GM10266 (cell line): ENCODE data around the gene KRTAP20-4.

Experiments used
- DNase-seq: peaks from one replicate; pipeline ENCODE4 v3.0.0; 2012; ENCODE audit errors: extremely low spot score
- TF ChIP-seq, protein P1 (sequence below): IDR thresholded peaks from 2 replicates; pipeline ENCODE4 v1.5.1; 2012; ENCODE audit warnings: mild to moderate bottlenecking, low read depth; ENCODE audit not compliant: control insufficient read depth, insufficient read depth; ENCODE audit errors: missing control alignments

The KRTAP20-4 gene

GRCh38 chr21:30620522-30620921 lies at the start of gene KRTAP20-4:
Gene KRTAP20-4, plus strand, starts transcription at chr21:30620627.
- DNase-seq = no peak
- TF ChIP-seq, protein P1, sequence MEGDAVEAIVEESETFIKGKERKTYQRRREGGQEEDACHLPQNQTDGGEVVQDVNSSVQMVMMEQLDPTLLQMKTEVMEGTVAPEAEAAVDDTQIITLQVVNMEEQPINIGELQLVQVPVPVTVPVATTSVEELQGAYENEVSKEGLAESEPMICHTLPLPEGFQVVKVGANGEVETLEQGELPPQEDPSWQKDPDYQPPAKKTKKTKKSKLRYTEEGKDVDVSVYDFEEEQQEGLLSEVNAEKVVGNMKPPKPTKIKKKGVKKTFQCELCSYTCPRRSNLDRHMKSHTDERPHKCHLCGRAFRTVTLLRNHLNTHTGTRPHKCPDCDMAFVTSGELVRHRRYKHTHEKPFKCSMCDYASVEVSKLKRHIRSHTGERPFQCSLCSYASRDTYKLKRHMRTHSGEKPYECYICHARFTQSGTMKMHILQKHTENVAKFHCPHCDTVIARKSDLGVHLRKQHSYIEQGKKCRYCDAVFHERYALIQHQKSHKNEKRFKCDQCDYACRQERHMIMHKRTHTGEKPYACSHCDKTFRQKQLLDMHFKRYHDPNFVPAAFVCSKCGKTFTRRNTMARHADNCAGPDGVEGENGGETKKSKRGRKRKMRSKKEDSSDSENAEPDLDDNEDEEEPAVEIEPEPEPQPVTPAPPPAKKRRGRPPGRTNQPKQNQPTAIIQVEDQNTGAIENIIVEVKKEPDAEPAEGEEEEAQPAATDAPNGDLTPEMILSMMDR = no peak

- TF ChIP-seq, protein P1 = no peak
- DNase-seq = no peak
Measured at GRCh38 chr21:30577766-30578165, 42.7 kb upstream of the KRTAP20-4 start.

GRCh38 chr21:30579346-30579745 lies 41.1 kb upstream of the KRTAP20-4 start:
- TF ChIP-seq, protein P1 = no peak
- no peak for DNase-seq

DNA sequence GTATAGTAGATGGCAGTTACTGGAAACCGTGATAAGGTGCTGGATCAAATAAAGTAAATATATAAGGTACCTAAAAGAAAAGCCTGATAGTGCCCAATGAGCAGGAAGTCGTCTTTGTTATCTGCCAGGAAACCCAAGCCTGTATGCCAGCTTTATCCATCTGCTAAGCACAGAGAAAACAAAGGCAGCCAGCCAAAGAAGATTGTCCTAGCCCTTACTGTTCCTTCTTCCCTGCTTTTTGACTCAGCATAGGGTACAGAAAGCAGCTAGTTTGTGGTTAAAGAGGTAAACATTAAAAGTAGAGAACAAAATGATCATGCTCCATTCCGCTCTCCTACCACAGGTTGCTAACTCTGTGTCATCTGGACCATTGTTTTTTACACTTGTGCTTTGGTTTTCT lies 40.3 kb upstream of the KRTAP20-4 start:
- DNase-seq = no peak
- TF ChIP-seq, protein P1 = no peak

DNA sequence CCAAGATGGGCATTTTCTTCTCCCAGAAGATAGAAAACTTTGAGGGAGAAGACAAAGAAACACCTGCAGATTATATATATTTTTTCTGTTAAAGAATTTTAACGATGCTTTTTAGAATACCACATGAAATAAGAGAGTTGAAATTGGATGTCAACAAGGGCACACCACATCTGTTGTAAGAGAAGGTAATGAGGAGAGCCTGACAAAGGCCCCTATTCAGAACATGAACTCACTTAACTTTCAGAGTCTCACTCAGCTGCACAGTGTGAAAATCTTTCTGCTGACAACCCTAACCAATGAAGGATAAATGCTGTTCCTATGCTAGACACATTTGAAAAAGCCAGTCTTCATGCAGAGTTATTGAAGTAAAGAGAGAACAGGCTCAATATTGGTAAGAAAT lies 37.6 kb upstream of the KRTAP20-4 start:
- TF ChIP-seq, protein P1 = no peak
- DNase-seq = no peak

DNA sequence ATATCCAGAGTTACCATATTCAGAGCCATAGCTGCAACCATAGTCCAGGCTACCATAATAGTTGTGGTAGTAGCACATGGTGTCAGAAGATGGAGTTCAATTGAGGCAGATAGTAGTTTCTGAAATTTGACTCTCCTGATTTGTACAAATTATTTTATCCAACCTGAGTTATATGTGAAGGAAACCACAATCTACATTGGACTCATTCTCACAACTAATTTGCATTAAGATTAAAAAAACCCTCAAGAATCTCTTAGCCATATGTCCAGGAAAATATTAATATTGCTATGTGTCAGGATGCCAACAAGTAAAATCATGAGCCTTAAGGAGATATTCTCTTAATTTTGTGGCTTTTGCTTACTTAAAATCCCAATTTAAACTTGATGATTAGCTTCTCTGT lies 30.1 kb upstream of the KRTAP20-4 start, which contains the start of gene KRTAP22-2:
KRTAP22-2 (minus strand) TSS at position 101 of the 400 bp plus-strand sequence.
- TF ChIP-seq, protein P1 = no peak
- DNase-seq = no peak

DNA sequence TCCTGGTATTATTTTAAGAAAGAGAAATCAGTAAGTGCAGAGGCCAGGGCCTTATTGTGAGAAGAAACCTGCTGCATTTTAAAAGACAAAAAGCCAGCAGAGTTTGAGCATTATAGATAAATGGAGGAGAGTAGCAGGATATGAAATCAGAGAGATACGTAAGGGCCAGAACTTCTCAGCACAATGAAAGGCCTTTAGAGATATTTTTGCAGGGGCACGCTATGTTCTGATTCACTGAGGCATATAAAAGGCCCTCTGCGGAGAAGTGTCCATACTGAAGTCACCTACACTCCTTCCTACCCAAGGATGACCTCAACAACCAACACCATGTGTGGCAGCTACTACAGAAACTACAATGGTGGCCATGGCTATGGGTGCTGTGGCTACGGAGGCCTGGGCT lies 28.3 kb upstream of the KRTAP20-4 start, which contains the start of gene KRTAP6-3:
KRTAP6-3 (plus strand) TSS at position 301 of the 400 bp plus-strand sequence; CDS start at position 307, 6 bp downstream.
- TF ChIP-seq, protein P1 = no peak
- DNase-seq = no peak
